Dermis blood vessel endothelial cell (primary cell): ENCODE results near the gene DVL1. TPM values are rescaled to one million over a fixed set of nuclear protein-coding genes. Genes with fewer than 3 reads are reported as not detected.
"Not testable (repeated sequence)": the region's sequence is repeated elsewhere in the genome, so short reads cannot be mapped to it uniquely, and the experiment has no call there.

Source experiments
- DNase-seq: peaks from one replicate; pipeline ENCODE4 v3.0.0; 2010
- total RNA-seq: library from RNA; depleted of rRNA; stranded (reverse); fragments of >200 nt; gene quantifications from 2 replicates; pipeline ENCODE4 v1.2.3, GENCODE V29; 2014

DVL1 gene
- 43.5 and 54.6 TPM in 2 replicates for total RNA-seq

DNA sequence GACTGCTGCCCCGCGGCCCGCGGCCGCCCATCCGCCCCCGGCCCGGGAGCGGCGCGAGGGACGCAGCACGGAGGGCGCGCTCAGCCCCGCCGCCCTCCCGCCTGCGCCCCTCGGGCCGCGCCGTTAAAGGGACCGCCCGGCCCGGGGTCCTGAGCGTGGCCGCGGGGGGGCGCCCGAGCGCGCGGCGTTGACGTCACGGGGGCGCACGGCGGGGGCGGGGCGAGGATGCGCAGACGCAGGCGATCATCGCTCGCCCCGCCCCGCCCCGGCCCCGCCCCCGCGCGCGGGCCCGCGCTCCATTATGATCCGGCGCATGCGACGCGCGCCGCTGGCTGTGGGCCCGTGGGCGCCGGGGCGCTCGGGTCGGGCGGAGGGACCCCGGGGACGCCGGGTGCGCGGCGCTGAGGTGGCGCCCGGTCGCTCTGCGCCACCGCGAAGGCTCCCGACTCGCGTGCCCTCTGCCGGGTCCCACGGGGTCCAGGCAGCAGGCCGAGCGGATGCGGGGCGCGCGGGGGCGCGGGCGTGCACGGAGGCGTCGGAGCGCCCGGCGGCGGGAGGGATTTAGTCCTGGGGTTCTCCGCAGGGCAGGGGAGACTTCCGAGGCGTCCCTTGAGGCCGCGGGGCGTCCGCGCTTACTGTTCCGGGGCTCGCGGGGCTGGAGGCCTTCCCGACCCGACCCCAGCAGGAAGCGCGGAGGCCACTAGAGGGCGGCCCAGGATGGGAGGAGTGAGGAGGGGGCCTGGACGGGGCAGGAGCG lies at the start of gene DVL1:
Gene DVL1, minus strand, starts transcription at position 163 of the 757 bp plus-strand sequence. CDS start 353 bp downstream, outside the sequence.
- DNase-seq, result peak; percentile 73

DNA sequence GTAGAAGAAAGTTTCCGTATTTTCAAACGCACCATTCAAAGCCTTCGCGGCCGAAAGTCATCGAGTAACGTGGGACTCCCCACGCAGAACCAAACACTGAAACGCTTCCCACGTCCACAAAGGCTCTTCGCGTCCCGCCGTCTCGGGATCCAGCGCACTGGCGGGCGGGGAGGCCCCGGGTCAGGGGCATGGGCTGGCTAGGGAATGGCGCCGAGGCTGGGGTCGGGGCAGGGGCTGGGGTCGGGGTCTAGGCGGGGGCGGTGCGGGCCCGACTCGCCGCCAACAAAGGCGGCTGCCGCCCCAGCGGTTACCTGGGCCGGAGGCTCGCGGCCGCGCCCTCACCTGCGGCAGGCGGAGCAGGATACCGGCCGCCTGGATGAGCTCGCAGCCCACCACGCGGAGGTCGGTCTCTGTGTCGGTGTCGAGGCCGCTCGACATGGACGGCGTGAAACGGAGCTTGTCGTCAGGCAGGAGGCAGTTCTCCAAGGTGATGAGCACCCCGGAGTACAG lies 49.5 kb upstream of the DVL1 start:
- DNase-seq, result no peak

DNA sequence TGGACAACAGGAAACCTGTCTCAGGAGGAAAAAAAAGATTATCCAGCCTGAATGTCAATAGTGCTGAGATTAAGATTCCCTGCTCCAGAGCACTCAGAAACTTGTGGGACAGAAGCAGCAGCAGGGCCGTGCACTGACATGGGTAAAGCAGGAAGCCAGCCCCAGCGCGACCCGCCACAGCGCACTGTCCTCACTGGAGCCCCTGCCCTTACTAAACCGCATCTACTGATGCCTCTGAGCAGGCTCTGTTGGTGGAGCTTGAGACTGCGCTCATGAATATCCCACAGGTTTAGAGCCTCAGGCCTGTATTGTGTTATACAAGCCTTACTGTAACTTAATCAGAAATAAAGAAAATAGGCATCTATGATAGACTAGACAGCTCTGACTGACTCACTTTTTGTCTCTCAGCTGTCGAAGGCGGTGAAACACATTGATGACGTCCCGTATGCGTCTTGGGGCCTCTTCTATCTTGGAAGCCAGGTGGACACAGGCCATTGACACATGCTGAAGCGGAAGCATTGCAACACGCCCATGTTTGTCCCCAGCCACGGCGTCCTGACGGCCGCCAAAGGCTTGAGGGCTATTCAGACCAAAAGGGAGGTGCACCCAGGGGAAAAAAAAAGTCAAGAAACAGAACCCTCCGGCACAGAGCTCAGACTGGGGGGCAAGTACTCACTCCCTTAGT lies 48.8 kb upstream of the DVL1 start:
- peak; percentile 55 for DNase-seq

DNA sequence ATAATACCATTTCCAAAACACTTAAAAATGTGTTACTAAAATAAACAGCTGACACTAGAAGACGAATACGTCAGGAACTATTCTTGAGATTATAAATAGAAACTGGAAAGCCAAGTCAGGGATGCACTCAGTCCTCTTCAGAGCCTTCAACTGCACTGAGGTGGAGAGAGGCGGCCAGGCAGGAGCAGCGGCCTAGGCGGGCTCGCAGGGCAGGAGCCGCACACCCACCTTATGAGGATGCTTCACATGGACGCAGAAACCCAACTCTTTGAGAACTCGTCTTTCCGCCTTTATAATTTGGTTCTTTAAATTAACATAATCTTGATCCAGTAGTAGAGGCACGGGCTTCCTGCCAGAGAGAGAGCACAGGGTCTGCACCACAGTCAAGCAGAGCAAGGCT lies 45.9 kb upstream of the DVL1 start:
- no peak for DNase-seq

GRCh38 chr1:1394116-1394515 lies 44.9 kb upstream of the DVL1 start:
- no peak for DNase-seq

DNA sequence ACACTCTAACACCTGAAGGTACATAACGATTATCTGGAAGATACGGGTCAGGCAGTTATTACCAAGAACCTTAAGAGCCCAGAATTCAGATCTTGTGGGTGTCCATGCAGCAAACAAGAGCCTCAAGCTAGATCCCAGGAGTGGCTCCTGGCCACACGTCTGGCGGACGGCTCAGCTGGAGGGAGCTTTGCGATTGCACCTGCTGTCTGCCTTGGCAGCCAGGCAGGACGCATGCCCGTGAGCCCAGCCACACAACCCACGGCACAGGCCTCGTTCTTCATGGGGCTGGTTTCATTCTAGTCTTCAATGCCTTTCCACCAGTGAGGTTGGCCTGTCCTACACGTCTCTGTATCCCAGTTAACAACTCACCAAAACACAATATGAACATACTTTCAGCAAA lies 44.2 kb upstream of the DVL1 start:
- no peak for DNase-seq

- DNase-seq, result no peak
These were observed 43.8 kb upstream of the DVL1 start for GRCh38 chr1:1393014-1393413.

- no peak for DNase-seq
These were observed 42.0 kb upstream of the DVL1 start for GRCh38 chr1:1391225-1391624.

DNA sequence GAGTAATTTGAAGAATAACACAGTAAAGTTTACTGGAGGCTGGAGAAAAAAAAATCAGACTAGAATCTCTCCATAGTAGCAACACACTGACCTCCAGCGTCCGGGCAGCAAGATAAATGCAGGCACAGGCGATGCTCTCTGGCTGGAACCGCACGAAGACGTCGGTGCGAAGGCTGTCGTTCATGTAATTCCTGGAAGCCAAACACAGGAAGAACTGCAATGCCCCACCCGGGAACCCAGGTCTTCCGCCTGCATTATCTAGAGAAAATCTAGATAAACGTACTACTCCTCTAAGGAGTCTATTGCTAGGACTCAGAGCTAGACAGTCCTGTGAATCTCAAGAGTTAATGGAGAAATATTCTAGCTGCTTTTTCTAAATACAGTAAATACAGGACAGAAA lies 41.5 kb upstream of the DVL1 start:
- DNase-seq, result no peak

GRCh38 chr1:1388078-1388472 lies 38.9 kb upstream of the DVL1 start:
- no peak for DNase-seq

GRCh38 chr1:1387098-1388077 lies 38.2 kb upstream of the DVL1 start:
- no peak for DNase-seq

GRCh38 chr1:1385931-1386330 lies 36.7 kb upstream of the DVL1 start:
- DNase-seq, result no peak

GRCh38 chr1:1385339-1385738 lies 36.1 kb upstream of the DVL1 start:
- not testable (repeated sequence) for DNase-seq

DNA sequence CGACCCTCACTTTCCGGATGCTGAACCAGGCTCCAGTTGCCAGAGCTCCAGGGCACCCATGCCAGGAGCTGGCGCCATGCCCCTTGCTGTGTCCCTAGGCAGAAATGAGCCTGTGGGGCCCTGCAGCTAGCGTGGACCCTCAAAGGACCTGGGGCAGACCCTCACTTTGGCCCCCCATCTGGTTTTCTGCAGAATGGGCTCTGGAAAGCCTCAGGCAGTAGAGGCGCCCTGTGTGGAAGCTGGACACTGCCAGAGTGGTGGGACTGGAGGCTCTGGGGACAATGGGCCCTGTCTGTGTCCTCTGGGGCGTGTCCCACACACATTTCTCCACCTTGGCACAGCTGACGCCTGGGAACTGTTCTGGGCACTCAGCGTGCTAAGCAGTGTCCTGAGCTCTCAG lies 32.1 kb upstream of the DVL1 start:
- DNase-seq, result no peak

DNA sequence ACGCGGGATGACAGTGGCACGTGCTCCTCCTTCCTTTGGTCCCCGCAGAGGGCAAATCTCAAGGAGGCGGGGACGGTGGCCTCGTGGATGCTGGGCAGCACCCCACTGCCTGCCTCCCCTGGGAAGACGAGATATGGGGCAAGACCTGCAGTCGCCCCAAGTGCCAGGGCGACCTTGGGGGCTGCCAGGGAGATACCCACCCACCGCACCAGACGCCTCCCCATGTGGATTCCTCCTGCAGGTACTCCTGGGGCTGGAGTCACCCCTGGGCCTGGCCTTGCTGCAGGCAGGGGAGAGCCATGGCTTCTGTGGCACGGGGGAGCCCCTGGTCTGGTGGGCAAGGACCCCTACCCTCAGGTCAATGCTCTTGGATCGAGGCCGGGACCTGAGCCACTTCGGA lies 31.6 kb upstream of the DVL1 start:
- no peak for DNase-seq

GRCh38 chr1:1377540-1378205 lies 28.5 kb upstream of the DVL1 start:
- no peak for DNase-seq

GRCh38 chr1:1376551-1377226 lies 27.5 kb upstream of the DVL1 start:
- no peak for DNase-seq

GRCh38 chr1:1374929-1375662 lies 25.9 kb upstream of the DVL1 start, which contains the start of gene AURKAIP1:
AURKAIP1 (minus strand) TSS chr1:1375207; CDS start chr1:1374756, 451 bp downstream.
- DNase-seq, result peak; percentile 100

DNA sequence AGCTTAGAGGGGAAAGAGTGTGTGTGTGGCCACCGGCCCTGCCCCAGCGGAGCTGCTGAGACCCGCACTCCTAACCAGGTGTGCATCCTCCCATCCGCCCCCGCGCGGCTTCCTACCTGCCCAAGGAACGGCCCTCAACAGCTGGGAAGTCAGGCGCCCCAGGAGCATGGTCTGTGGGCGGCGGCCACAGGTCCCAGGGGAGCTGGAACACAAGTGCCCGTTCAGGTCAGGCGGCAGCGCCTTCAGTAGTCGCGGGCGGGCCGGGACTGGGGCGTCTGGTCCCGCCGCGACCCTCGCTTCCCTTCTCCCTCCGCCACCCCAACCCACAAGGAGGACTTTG lies 25.3 kb upstream of the DVL1 start:
- peak; percentile 32 for DNase-seq

- DNase-seq, result peak; percentile 25
These were observed 24.8 kb upstream of the DVL1 start for GRCh38 chr1:1373815-1374588.
